ENCODE results near the gene TMEM231. TPM values are rescaled to one million over a fixed set of nuclear protein-coding genes. Genes with fewer than 3 reads are reported as not detected.

The TMEM231 gene
- total RNA-seq, 1 donor: 12.1 TPM

DNA sequence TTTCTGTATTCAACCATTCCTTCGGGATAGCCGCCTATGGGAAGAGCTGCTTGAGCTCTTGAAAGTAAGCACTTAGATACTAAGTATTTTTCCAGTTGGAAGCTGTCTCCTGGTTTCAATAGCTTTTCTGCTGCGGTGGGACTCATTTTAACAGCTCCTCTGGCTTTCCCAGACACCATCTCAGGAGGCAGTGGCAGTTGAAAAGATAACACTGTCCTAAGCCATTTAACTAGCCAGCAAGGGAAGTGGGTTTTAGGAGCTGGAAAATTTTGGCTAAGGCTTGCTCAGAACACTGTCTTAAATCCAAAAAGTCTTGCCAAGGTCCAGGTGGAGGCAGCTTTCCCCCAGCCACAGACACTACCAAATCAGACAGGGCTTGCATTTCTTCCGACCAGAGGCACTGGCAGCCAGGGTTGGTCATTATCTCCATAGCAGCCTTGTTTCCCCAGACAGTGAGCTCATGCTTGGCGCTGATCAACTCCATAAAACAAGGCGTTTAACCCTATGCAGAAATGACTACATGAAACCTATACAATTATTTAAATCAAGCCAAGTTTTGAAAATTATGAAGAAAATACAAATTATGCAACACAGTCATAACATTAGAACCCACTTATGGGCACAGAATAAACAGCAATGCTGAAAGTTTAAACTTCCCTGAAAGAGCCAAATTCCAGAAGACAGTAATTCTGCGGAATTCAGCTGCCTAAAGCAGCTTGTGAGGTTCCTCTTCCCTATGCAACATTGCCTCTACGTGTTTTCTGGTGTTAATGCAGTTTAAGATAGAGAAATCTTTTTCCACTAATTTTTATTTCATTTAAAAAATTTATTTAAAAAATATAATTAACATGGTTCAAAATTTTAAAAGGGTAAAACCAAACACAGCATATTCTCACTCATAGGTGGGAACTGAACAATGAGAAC is 35.1 kb upstream of the TMEM231 start:
- TF ChIP-seq, protein P1, sequence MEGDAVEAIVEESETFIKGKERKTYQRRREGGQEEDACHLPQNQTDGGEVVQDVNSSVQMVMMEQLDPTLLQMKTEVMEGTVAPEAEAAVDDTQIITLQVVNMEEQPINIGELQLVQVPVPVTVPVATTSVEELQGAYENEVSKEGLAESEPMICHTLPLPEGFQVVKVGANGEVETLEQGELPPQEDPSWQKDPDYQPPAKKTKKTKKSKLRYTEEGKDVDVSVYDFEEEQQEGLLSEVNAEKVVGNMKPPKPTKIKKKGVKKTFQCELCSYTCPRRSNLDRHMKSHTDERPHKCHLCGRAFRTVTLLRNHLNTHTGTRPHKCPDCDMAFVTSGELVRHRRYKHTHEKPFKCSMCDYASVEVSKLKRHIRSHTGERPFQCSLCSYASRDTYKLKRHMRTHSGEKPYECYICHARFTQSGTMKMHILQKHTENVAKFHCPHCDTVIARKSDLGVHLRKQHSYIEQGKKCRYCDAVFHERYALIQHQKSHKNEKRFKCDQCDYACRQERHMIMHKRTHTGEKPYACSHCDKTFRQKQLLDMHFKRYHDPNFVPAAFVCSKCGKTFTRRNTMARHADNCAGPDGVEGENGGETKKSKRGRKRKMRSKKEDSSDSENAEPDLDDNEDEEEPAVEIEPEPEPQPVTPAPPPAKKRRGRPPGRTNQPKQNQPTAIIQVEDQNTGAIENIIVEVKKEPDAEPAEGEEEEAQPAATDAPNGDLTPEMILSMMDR (IDR thresholded peaks at IDR 0.05; ENCODE audit: insufficient read depth, low read depth, low read length): no peak
- DNase-seq (ENCODE audit: low read depth): peak; percentile 82
- no peak overlapping the region for H3K4me3 ChIP-seq (ENCODE audit: low read depth, low read length)

DNA sequence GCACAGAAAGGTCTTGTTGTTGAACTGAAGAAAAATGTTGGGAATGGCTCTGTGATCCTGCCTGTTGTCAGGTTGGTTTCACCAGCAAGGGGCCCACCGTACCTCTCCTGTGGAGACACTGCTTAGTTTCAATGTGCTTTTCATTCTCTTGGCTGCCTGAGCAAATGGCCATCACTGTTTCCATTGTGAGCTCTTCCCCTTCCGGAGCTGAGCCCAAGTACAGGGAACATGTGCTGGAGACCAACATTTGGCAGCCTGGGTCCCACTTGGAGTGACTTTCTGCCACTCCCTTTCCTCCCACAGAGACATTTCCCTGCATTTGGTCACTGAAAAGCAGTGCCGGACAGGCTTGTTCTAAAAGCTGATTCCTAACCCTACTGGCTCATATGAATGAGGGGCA is 33.3 kb upstream of the TMEM231 start:
- H3K4me3 ChIP-seq (ENCODE audit: low read depth, low read length): no peak overlapping the region
- no peak for DNase-seq (ENCODE audit: low read depth)
- TF ChIP-seq, protein P1 (IDR thresholded peaks at IDR 0.05; ENCODE audit: insufficient read depth, low read depth, low read length): no peak

DNA sequence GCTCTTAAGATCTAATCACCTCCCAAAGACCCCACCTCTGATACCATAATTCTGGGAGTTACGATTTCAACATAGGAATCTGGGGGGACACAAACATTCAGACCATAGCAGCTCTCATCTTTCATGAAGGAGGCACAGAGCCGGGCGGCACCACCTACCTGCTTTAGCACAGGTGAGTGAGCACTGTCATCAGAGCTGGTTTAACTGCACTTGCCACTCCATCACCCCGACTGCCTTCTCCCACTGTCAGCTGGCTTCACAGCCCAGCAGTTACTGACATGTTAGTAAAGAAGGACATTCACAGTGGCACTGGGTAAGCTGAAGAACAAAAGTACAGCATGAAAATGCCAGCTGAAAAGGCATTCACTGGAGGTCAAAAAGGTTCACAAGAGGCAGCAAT is 32.7 kb upstream of the TMEM231 start:
- H3K4me3 ChIP-seq (ENCODE audit: low read depth, low read length): no peak overlapping the region
- TF ChIP-seq, protein P1 (IDR thresholded peaks at IDR 0.05; ENCODE audit: insufficient read depth, low read depth, low read length): no peak
- no peak for DNase-seq (ENCODE audit: low read depth)

DNA sequence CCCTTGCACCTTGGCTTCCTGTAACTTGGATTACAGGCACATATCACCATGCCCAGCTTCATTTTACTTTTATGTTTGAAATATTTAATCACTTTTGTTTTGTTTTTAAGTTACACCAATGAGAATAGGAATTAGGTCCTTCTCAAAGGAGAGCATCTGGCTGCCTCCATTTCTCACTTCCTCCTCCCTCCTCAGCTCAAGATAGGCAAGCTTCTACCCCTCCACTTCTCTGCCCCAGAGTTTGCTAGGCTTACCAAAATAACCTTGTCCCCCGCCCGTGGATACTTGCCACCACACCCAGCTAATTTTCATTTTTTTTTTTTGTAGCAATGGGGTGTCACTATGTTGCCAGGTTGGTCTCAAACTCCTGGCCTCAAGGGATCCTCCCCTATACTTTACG is 28.1 kb upstream of the TMEM231 start:
- no peak for DNase-seq (ENCODE audit: low read depth)
- H3K4me3 ChIP-seq (ENCODE audit: low read depth, low read length): no peak overlapping the region
- TF ChIP-seq, protein P1 (IDR thresholded peaks at IDR 0.05; ENCODE audit: insufficient read depth, low read depth, low read length): no peak

DNA sequence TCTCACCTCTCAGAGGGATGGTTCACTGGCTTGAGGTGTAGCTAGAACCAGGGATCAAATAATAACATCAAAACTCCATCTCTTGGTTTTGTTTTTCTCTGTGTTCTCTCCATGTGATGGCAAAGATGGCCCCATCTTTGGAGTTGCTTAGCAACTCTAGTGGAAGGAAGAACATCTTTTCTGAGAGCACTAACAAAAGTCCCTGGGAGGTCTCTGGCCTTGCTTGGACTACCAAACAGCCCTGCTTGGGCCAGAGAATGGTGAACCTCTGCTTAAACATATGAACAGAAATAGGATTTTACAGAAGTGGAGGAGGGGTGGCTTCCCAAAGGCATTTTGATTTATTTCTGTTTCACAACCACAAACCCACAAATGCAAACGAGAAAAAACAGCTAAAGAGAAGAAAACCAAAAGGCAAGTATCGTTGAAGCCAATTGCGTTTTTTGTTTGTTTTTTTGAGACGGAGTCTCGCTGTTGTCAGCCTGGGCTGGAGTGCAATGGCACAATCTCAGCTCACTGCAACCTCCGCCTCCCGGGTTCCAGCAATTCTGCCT is 23.3 kb upstream of the TMEM231 start:
- no peak overlapping the region for H3K4me3 ChIP-seq (ENCODE audit: low read depth, low read length)
- no peak for DNase-seq (ENCODE audit: low read depth)
- TF ChIP-seq, protein P1 (IDR thresholded peaks at IDR 0.05; ENCODE audit: insufficient read depth, low read depth, low read length): no peak

DNA sequence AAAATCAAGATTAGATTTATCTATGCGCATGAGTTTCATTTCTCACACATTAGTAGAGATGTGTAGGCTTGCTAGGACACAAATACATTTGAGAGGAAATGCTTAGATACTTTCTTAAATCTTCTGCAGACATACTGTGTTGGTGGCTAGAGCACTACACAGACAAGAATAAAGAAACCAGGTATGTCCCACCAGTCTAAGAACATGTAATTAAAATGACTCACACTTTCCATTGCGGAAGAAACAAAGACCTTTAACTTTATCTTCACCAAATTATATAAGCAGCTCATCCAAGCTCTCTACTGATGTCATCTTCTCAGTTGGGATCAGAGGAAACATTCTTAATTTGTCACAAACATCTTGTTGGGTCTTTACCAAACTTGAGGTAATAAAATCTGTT is 22.7 kb upstream of the TMEM231 start:
- TF ChIP-seq, protein P1 (IDR thresholded peaks at IDR 0.05; ENCODE audit: insufficient read depth, low read depth, low read length): no peak
- no peak overlapping the region for H3K4me3 ChIP-seq (ENCODE audit: low read depth, low read length)
- DNase-seq (ENCODE audit: low read depth): no peak
